ENCODE data around the gene NRXN2. TPM values are rescaled to one million over a fixed set of nuclear protein-coding genes. Genes with fewer than 3 reads are reported as not detected.

Gene NRXN2
- total and polyA plus RNA-seq, 2 of the 13 experiments (the other 11 are each of a cell fraction or from before 2014, with no cell fraction given): not detected

- no peak for TF ChIP-seq PRMT3 (CRISPR knock-in tag; IDR thresholded peaks at IDR 0.05; ENCODE audit: borderline replicate concordance, low read depth)
- no peak for TF ChIP-seq BCLAF1 (IDR thresholded peaks at IDR 0.05)
- TF ChIP-seq RBFOX2 (IDR thresholded peaks at IDR 0.05; ENCODE audit: low read depth, low read length): no peak
Measured at GRCh38 chr11:64741375-64742086, 18.5 kb upstream of the NRXN2 start (continued).

- H3K4me3 ChIP-seq (replicated peaks in 1 of 3; ENCODE audit: insufficient read depth in 1 of 3, low read depth in 2 of 3, low read length in 3 of 3): no peak overlapping the region
- 0 out of 2 replicates have a peak, but pooled peaks cover 3% of the 10 kb centered on the region for H4K20me1 ChIP-seq (ENCODE audit: insufficient read depth, low read length)
- FAIRE-seq (no peak), ATAC-seq (no peak), DNase-seq (ENCODE audit: low spot score) (no peak)
- TF ChIP-seq MIER2 (CRISPR knock-in tag; IDR thresholded peaks at IDR 0.05): no peak
- TF ChIP-seq ZNF10 (CRISPR knock-in tag; IDR thresholded peaks at IDR 0.05; ENCODE audit: borderline replicate concordance, low read depth): no peak
- TF ChIP-seq ZNF430 (CRISPR knock-in tag; IDR thresholded peaks at IDR 0.05): no peak
- no peak for TF ChIP-seq AGO1 (IDR thresholded peaks at IDR 0.05; ENCODE audit: low read depth, low read length, poor library complexity, severe bottlenecking)
- no peak for TF ChIP-seq NFE2L1 (CRISPR knock-in tag; IDR thresholded peaks at IDR 0.05; ENCODE audit: borderline replicate concordance)
- TF ChIP-seq YEATS2 (CRISPR knock-in tag; IDR thresholded peaks at IDR 0.05; ENCODE audit: borderline replicate concordance): no peak
- TF ChIP-seq ZNF24 (IDR thresholded peaks at IDR 0.05): no peak
- TF ChIP-seq ZNF205 (CRISPR knock-in tag; IDR thresholded peaks at IDR 0.05): no peak
- no peak for TF ChIP-seq SNAI1 (CRISPR knock-in tag; IDR thresholded peaks at IDR 0.05; ENCODE audit: borderline replicate concordance)
- TF ChIP-seq, protein P1, sequence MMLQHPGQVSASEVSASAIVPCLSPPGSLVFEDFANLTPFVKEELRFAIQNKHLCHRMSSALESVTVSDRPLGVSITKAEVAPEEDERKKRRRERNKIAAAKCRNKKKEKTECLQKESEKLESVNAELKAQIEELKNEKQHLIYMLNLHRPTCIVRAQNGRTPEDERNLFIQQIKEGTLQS (CRISPR knock-in tag; IDR thresholded peaks at IDR 0.05): no peak
- no peak for TF ChIP-seq ZNF280B (CRISPR knock-in tag; IDR thresholded peaks at IDR 0.05; ENCODE audit: borderline replicate concordance)
- no peak for TF ChIP-seq ZMYM4 (CRISPR knock-in tag; IDR thresholded peaks at IDR 0.05)
- no peak for TF ChIP-seq DMAP1 (CRISPR knock-in tag; IDR thresholded peaks at IDR 0.05)
- TF ChIP-seq ZNF224 (CRISPR knock-in tag; IDR thresholded peaks at IDR 0.05): no peak
- TF ChIP-seq, protein P2, sequence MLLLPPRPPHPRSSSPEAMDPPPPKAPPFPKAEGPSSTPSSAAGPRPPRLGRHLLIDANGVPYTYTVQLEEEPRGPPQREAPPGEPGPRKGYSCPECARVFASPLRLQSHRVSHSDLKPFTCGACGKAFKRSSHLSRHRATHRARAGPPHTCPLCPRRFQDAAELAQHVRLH (CRISPR knock-in tag; IDR thresholded peaks at IDR 0.05; ENCODE audit: borderline replicate concordance, low read depth): no peak
- TF ChIP-seq HMGA1 (CRISPR knock-in tag; conservative IDR thresholded peaks at IDR 0.05): no peak
- intact Hi-C loops (cut with micrococcal nuclease; ENCODE audit: unreplicated experiment) (no loop called here), in situ Hi-C loops (cut with HindIII; ENCODE audit: extremely low pct_ligation_motif_present, low pct_unique_long_range_greater_than_20kb) (loop anchor here (5.0 kb wide), 1 partner anchor 63 kb away; no protein-coding TSS in a partner anchor)
- peaks cover 13 to 69% of the 10 kb centered on the region in 2 experiments for H3K27me3 ChIP-seq (ENCODE audit: control insufficient read depth in 1 of 2, insufficient read depth in 2 of 2, low read length in 2 of 2)
- no peaks in the 10 kb centered on the region for H3K9me3 ChIP-seq (ENCODE audit: low read length)
- no peak overlapping the region for H2AFZ ChIP-seq (ENCODE audit: low read length)
- 49% methylated on average over 8 of the region's 12 CpGs for WGBS (ENCODE audit: low lambda C conversion rate)
- ChIA-PET CTCF (ENCODE audit: low intra/inter-chr PET ratio, low total read pairs) (no interaction called here), POLR2A (no interaction called here)
- BruUV-seq (replicated peaks): no TSS peak
- H3K4me1 ChIP-seq (ENCODE audit: insufficient read depth, low read length): peaks cover 37% of the 10 kb centered on the region
- no peaks in the 10 kb centered on the region for H3K36me3 ChIP-seq (replicated peaks in 1 of 2; ENCODE audit: control insufficient read depth in 1 of 2, insufficient read depth in 2 of 2, low read length in 2 of 2)
- no peak overlapping the region for H3K27ac ChIP-seq (ENCODE audit: extremely low read length, insufficient read depth, low read length)
- H3K9ac ChIP-seq (ENCODE audit: insufficient read depth, low read depth, low read length): no peak overlapping the region
- H3K4me2 ChIP-seq (ENCODE audit: low read depth, low read length): no peak overlapping the region
- no peaks in the 10 kb centered on the region for H3K79me2 ChIP-seq (ENCODE audit: insufficient read depth, low read length)
Measured at GRCh38 chr11:64739871-64740270, 16.9 kb upstream of the NRXN2 start.
